Uterus (tissue), 2 donors: ENCODE measurements around the gene RRP1B.

Experiments
- CTCF ChIP-seq, 4 experiments: fragments of 200-600 bp in 2 of 4; fragments of 450-650 bp in 2 of 4; sonication (generic) in 2 of 4; IDR thresholded peaks; one replicate each; pipeline ENCODE4 v1.5.1; 2016 to 2019; ENCODE audit warnings: antibody characterized with exemption in 4 of 4, mild to moderate bottlenecking in 2 of 4, moderate library complexity in 1 of 4
- POLR2A ChIP-seq, 2 donors: fragments of 450-650 bp; IDR thresholded peaks; one replicate each; pipeline ENCODE4 v1.6.1; 2016; ENCODE audit warnings: antibody characterized with exemption in 2 of 2, mild to moderate bottlenecking in 1 of 2, moderate library complexity in 1 of 2

DNA sequence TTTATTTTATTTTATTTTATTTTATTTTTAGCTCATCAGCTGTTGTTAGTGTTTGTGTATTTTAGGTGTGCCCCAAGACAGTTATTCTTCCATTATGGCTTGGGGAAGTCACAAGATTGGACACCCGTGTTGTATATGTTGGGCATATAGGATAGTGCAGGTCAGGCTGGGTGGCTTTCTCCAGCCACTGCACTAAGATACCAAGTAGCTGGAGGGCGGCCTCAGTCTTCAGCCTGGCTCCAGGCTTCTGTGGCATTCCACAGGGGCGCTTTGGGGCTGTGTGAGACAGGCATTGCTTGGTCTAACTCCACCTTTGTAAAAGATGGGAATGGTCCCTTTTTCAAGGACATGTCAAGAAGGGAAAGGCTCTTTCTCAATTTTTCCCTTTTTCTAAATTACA lies 16.5 kb downstream of the RRP1B start:
- TF ChIP-seq CTCF (IDR thresholded peaks at IDR 0.05) (no peak), POLR2A (IDR thresholded peaks at IDR 0.05) (no peak)
